Measurements from ENCODE around the gene LCMT1. TPM values are rescaled to one million over a fixed set of nuclear protein-coding genes. Genes with fewer than 3 reads are reported as not detected.

LCMT1 gene
- total and polyA plus RNA-seq, 4 donors: 21.0 to 34.8 (median 31.0) TPM

DNA sequence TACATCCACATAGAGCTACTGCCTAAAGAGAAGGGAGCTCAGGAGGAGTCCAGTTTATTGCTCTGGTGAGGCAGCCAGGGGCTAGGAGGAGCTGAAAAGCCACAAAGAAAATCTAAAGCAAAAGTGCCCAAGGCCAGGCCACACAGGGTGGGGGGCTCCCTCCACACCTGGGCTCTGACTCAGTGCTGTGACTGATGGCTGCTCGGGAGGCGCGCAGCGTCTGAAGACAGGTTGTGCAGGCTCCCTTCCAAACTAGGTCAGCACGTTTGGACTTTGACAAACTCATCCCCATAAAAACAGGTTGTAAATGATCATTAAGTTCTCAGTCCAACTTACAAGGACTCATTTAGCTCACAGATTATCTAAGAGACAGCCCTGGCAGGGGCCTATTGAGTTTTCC is 22.2 kb upstream of the LCMT1 start:
- DNase-seq (no peak), ATAC-seq (ENCODE audit: insufficient read depth, low FRiP score) (no peak)
- TF ChIP-seq, protein P1, sequence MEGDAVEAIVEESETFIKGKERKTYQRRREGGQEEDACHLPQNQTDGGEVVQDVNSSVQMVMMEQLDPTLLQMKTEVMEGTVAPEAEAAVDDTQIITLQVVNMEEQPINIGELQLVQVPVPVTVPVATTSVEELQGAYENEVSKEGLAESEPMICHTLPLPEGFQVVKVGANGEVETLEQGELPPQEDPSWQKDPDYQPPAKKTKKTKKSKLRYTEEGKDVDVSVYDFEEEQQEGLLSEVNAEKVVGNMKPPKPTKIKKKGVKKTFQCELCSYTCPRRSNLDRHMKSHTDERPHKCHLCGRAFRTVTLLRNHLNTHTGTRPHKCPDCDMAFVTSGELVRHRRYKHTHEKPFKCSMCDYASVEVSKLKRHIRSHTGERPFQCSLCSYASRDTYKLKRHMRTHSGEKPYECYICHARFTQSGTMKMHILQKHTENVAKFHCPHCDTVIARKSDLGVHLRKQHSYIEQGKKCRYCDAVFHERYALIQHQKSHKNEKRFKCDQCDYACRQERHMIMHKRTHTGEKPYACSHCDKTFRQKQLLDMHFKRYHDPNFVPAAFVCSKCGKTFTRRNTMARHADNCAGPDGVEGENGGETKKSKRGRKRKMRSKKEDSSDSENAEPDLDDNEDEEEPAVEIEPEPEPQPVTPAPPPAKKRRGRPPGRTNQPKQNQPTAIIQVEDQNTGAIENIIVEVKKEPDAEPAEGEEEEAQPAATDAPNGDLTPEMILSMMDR (IDR thresholded peaks at IDR 0.05; ENCODE audit: control extremely low read depth, extremely low read depth): no peak
- no peak overlapping the region for H3K9ac ChIP-seq (ENCODE audit: insufficient read depth in 1 of 2, low read length in 2 of 2)
- no peaks in the 10 kb centered on the region for H3K9me3 ChIP-seq (ENCODE audit: control insufficient read depth in 4 of 4, insufficient read depth in 3 of 4, low read length in 3 of 4)
- no peaks in the 10 kb centered on the region for H3K27me3 ChIP-seq (ENCODE audit: control insufficient read depth in 3 of 3, insufficient read depth in 3 of 3, low read length in 2 of 3)
- H3K27ac ChIP-seq (ENCODE audit: low read depth in 1 of 2, low read length in 1 of 2): no peak overlapping the region
- H3K36me3 ChIP-seq (ENCODE audit: control insufficient read depth in 4 of 4, insufficient read depth in 4 of 4, low read length in 4 of 4): no peaks in the 10 kb centered on the region
- H3K4me3 ChIP-seq: no peak overlapping the region
- WGBS, 2 donors: 87 to 90% methylated on average over 5 of the region's 5 CpGs
- H3K4me1 ChIP-seq (ENCODE audit: control insufficient read depth in 5 of 5, insufficient read depth in 5 of 5, low read length in 5 of 5): no peaks in the 10 kb centered on the region

DNA sequence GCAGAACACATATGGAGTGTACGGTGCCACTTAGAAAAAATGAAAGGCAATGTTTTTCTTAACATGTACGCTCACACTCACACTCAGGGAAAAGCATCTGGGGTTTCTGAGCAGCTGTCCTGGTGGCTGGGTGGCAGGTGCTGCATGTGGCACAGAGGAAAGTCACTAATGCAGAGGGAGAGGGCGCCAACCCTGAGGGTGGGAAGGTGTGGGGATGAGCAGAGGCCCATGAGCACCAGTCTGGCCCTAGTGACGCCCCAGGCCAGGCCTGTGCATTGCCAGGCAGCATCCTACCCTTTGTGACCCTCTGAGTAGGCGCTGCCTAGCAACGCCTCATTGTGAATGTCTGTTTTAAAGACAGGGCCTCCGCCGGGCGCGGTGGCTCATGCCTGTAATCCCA is 19.1 kb upstream of the LCMT1 start:
- WGBS, 2 donors: 82 to 90% methylated on average over 10 of the region's 10 CpGs
- no peak for DNase-seq
- Histone ChIP-seq H3K9ac (ENCODE audit: insufficient read depth in 1 of 2, low read length in 2 of 2) (no peak overlapping the region), H3K27ac (ENCODE audit: low read depth in 1 of 2, low read length in 1 of 2) (no peak overlapping the region), H3K4me3 (no peak overlapping the region), H3K9me3 (ENCODE audit: control insufficient read depth in 4 of 4, insufficient read depth in 3 of 4, low read length in 3 of 4) (peaks cover 0 to 2% (median 0%) of the 10 kb centered on the region in 4 donors), H3K36me3 (ENCODE audit: control insufficient read depth in 4 of 4, insufficient read depth in 4 of 4, low read length in 4 of 4) (no peaks in the 10 kb centered on the region), H3K4me1 (ENCODE audit: control insufficient read depth in 5 of 5, insufficient read depth in 5 of 5, low read length in 5 of 5) (no peaks in the 10 kb centered on the region), H3K27me3 (ENCODE audit: control insufficient read depth in 3 of 3, insufficient read depth in 3 of 3, low read length in 2 of 3) (peaks cover 0 to 5% (median 0%) of the 10 kb centered on the region in 3 donors)
- TF ChIP-seq, protein P1 (IDR thresholded peaks at IDR 0.05; ENCODE audit: control extremely low read depth, extremely low read depth): no peak
- no peak for ATAC-seq (ENCODE audit: insufficient read depth, low FRiP score)

DNA sequence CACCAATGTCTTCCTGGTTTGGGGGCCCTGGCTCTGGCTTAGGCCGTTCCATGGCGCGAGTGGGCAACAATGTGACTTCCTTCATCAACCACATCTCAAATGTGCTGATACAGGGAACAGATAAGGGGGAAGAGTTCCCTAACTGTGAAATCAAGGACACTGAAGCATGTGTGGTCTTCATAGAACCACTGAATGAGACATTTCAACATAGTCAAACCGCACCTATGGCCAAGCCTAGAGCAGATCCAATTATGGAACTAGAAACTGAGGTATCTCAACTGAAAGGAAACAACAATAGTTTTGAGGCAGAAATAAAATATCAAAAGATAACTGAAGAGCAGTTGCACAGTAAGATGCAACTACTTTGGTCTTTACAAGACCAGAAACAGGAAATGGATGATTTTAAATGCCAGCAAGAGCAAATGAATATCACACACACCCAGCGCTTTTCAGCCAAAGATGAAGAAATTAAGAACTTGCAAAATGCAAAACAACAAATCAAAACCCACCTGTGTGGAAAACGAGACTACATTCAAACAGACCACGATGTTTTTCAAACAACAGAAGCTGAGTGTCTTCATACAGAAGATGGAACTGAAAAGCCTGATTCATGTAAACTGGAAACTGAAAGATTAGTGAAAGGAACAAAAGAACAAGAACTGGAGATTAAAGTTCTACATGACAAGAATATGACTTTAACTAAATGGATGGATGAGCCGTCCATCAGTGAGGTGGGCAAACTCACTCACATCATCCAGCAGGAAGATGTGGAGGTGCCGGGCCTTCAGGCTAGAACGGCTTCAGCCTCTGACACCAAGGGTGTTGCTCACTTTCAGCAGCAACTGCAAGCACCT is 18.1 kb upstream of the LCMT1 start:
- Histone ChIP-seq H3K27ac (ENCODE audit: low read depth in 1 of 2, low read length in 1 of 2) (no peak overlapping the region), H3K9me3 (ENCODE audit: control insufficient read depth in 4 of 4, insufficient read depth in 3 of 4, low read length in 3 of 4) (peaks cover 0 to 2% (median 0%) of the 10 kb centered on the region in 4 donors), H3K9ac (ENCODE audit: insufficient read depth in 1 of 2, low read length in 2 of 2) (no peak overlapping the region), H3K4me1 (ENCODE audit: control insufficient read depth in 5 of 5, insufficient read depth in 5 of 5, low read length in 5 of 5) (no peaks in the 10 kb centered on the region), H3K36me3 (ENCODE audit: control insufficient read depth in 4 of 4, insufficient read depth in 4 of 4, low read length in 4 of 4) (no peaks in the 10 kb centered on the region), H3K27me3 (ENCODE audit: control insufficient read depth in 3 of 3, insufficient read depth in 3 of 3, low read length in 2 of 3) (peaks cover 0 to 5% (median 0%) of the 10 kb centered on the region in 3 donors), H3K4me3 (no peak overlapping the region)
- WGBS, 2 donors: 36 to 71% methylated on average over 10 of the region's 10 CpGs
- DNase-seq: no peak
- TF ChIP-seq, protein P1 (IDR thresholded peaks at IDR 0.05; ENCODE audit: control extremely low read depth, extremely low read depth): no peak
- ATAC-seq (ENCODE audit: insufficient read depth, low FRiP score): no peak

All from lung (tissue), 12 donors.